ENCODE measurements around the gene GPNMB.

DNA sequence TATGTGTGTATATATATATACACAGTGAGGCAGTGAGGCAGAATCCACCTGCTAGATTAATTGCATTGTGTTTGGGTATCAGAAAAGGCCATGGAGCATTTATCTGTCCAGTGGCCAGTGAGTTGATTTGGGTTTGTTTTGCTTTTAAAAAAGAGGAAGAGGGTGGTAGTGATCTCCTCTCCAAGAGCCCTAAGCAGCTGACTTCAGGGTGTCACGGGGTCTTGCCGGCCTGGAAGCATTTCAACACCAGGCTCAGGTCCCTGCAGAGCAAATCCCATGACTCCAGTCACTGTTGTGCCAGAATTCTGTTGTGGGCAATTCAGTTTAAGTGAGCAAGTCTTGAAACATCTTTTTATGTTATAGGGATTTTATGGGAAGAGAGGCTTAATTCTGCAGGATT is 30.6 kb upstream of the GPNMB start:
- TF ChIP-seq, protein P1, sequence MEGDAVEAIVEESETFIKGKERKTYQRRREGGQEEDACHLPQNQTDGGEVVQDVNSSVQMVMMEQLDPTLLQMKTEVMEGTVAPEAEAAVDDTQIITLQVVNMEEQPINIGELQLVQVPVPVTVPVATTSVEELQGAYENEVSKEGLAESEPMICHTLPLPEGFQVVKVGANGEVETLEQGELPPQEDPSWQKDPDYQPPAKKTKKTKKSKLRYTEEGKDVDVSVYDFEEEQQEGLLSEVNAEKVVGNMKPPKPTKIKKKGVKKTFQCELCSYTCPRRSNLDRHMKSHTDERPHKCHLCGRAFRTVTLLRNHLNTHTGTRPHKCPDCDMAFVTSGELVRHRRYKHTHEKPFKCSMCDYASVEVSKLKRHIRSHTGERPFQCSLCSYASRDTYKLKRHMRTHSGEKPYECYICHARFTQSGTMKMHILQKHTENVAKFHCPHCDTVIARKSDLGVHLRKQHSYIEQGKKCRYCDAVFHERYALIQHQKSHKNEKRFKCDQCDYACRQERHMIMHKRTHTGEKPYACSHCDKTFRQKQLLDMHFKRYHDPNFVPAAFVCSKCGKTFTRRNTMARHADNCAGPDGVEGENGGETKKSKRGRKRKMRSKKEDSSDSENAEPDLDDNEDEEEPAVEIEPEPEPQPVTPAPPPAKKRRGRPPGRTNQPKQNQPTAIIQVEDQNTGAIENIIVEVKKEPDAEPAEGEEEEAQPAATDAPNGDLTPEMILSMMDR (IDR thresholded peaks at IDR 0.05; ENCODE audit: low read depth, low read length, missing input control): no peak
- TF ChIP-seq, protein P2, sequence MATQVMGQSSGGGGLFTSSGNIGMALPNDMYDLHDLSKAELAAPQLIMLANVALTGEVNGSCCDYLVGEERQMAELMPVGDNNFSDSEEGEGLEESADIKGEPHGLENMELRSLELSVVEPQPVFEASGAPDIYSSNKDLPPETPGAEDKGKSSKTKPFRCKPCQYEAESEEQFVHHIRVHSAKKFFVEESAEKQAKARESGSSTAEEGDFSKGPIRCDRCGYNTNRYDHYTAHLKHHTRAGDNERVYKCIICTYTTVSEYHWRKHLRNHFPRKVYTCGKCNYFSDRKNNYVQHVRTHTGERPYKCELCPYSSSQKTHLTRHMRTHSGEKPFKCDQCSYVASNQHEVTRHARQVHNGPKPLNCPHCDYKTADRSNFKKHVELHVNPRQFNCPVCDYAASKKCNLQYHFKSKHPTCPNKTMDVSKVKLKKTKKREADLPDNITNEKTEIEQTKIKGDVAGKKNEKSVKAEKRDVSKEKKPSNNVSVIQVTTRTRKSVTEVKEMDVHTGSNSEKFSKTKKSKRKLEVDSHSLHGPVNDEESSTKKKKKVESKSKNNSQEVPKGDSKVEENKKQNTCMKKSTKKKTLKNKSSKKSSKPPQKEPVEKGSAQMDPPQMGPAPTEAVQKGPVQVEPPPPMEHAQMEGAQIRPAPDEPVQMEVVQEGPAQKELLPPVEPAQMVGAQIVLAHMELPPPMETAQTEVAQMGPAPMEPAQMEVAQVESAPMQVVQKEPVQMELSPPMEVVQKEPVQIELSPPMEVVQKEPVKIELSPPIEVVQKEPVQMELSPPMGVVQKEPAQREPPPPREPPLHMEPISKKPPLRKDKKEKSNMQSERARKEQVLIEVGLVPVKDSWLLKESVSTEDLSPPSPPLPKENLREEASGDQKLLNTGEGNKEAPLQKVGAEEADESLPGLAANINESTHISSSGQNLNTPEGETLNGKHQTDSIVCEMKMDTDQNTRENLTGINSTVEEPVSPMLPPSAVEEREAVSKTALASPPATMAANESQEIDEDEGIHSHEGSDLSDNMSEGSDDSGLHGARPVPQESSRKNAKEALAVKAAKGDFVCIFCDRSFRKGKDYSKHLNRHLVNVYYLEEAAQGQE (IDR thresholded peaks at IDR 0.05): no peak
- TF ChIP-seq, protein P3, sequence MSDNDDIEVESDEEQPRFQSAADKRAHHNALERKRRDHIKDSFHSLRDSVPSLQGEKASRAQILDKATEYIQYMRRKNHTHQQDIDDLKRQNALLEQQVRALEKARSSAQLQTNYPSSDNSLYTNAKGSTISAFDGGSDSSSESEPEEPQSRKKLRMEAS (IDR thresholded peaks at IDR 0.05): no peak
- TF ChIP-seq TAF1 (conservative IDR thresholded peaks at IDR 0.05) (no peak), JUND (IDR thresholded peaks at IDR 0.05) (no peak), RAD21 (IDR thresholded peaks at IDR 0.05) (no peak), NR2F2 (IDR thresholded peaks at IDR 0.05) (no peak), SP1 (IDR thresholded peaks at IDR 0.05) (no peak), YY1 (IDR thresholded peaks at IDR 0.05) (no peak), ZBTB33 (IDR thresholded peaks at IDR 0.05) (no peak)
- TF ChIP-seq, protein P4, sequence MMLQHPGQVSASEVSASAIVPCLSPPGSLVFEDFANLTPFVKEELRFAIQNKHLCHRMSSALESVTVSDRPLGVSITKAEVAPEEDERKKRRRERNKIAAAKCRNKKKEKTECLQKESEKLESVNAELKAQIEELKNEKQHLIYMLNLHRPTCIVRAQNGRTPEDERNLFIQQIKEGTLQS (IDR thresholded peaks at IDR 0.05): no peak

Data from liver (tissue), 3 donors.